Measurements from ENCODE around the gene UBE2Q2. TPM values are rescaled to one million over a fixed set of nuclear protein-coding genes. Genes with fewer than 3 reads are reported as not detected.

UBE2Q2 gene
- total and polyA plus RNA-seq, 2 of the 4 experiments (the other 2 are of a cell fraction): 18.0 to 28.9 TPM

- H2BK15ac ChIP-seq (ENCODE audit: low read depth, low read length): no peak overlapping the region
- peaks cover 8% of the 10 kb centered on the region for H3K4me1 ChIP-seq (ENCODE audit: control insufficient read depth, insufficient read depth, low read length)
- WGBS, 2 experiments (ENCODE audit: extremely low coverage in 2 of 2, insufficient read length in 1 of 2): no CpG with 5 or more reads among the region's 1 CpG
- H3K27ac ChIP-seq (ENCODE audit: insufficient read depth, low read length): no peak overlapping the region
- TF ChIP-seq ELK1 (IDR thresholded peaks at IDR 0.05; ENCODE audit: borderline replicate concordance, low read depth, low read length) (no peak), RFX5 (IDR thresholded peaks at IDR 0.05; ENCODE audit: low read depth, low read length) (no peak)
- no peak overlapping the region for H2AK9ac ChIP-seq (replicated peaks; ENCODE audit: low read depth, low read length, poor library complexity)
- H2AK5ac ChIP-seq (ENCODE audit: low read depth, low read length): no peak overlapping the region
- no peak overlapping the region for H3K18ac ChIP-seq (ENCODE audit: low read depth, low read length)
- DNase-seq (no peak), ATAC-seq (ENCODE audit: low read depth) (no peak)
- ChIA-PET CTCF (no interaction called here), POLR2A (ENCODE audit: unreplicated experiment) (no interaction called here)
- no peak overlapping the region for H4K5ac ChIP-seq (ENCODE audit: low read depth, low read length)
- no peak overlapping the region for H3K56ac ChIP-seq (ENCODE audit: extremely low read depth, insufficient read depth, low read length)
- no peaks in the 10 kb centered on the region for H3K27me3 ChIP-seq (ENCODE audit: control insufficient read depth, insufficient read depth, low read length)
- no peak overlapping the region for H2BK20ac ChIP-seq (ENCODE audit: low read depth, low read length)
- no peak overlapping the region for H4K8ac ChIP-seq (ENCODE audit: low read depth in 2 of 2, low read length in 2 of 2)
- no peak overlapping the region for H3K23ac ChIP-seq (ENCODE audit: low read depth, low read length)
- no peak overlapping the region for H2AFZ ChIP-seq (replicated peaks; ENCODE audit: low read length, poor library complexity)
- H3K4ac ChIP-seq (ENCODE audit: low read depth, low read length): no peak overlapping the region
- intact Hi-C loops (cut with micrococcal nuclease): no loop called here
- no TSS peak for BruUV-seq (replicated peaks)
- H3K36me3 ChIP-seq (ENCODE audit: control insufficient read depth, insufficient read depth, low read length): peaks cover 1% of the 10 kb centered on the region; the same call in 1 of the 2 replicates
- no peak overlapping the region for H3K9ac ChIP-seq (ENCODE audit: low read depth, low read length)
- H2BK120ac ChIP-seq (ENCODE audit: low read depth, low read length): no peak overlapping the region
- no peaks in the 10 kb centered on the region for H3K9me3 ChIP-seq (ENCODE audit: control insufficient read depth, insufficient read depth, low read length)
- no peak overlapping the region for H3K4me3 ChIP-seq (ENCODE audit: insufficient read depth, low read depth, low read length)
- H4K20me1 ChIP-seq (ENCODE audit: insufficient read depth, low read length): peaks cover 56% of the 10 kb centered on the region
- H2BK5ac ChIP-seq (ENCODE audit: low read depth, low read length, poor library complexity, severe bottlenecking): no peak overlapping the region
- no peak overlapping the region for H4K91ac ChIP-seq (ENCODE audit: insufficient read depth, low read depth, low read length)
- peaks cover 24 to 64% of the 10 kb centered on the region in 2 experiments for H3K79me1 ChIP-seq (ENCODE audit: low read depth in 1 of 2, low read length in 2 of 2)
- dilution Hi-C loops (cut with HindIII; ENCODE audit: low sequenced_read_pairs, unreplicated experiment): no loop called here
- H3K14ac ChIP-seq (replicated peaks; ENCODE audit: low read depth, low read length): no peak overlapping the region
- in situ Hi-C loops (cut with MboI; ENCODE audit: low sequenced_read_pairs): no loop called here
- H3K4me2 ChIP-seq (ENCODE audit: low read depth, low read length): no peak overlapping the region
- peaks cover 19% of the 10 kb centered on the region for H3K9me1 ChIP-seq (ENCODE audit: insufficient read depth, low read length)
Observed at GRCh38 chr15:75849167-75849566, 5.9 kb downstream of the UBE2Q2 start.
